H1 (cell line): Measurements from ENCODE around the gene AIF1L.

Experiments used
- EP300 ChIP-seq, 2 experiments: IDR thresholded peaks; 1 replicate in 1 of 2; 2 replicates in 1 of 2; pipeline ENCODE4 v1.6.1; 2011 to 2012; ENCODE audit warnings: low read depth in 2 of 2, low read length in 2 of 2, mild to moderate bottlenecking in 2 of 2, borderline replicate concordance in 1 of 2, inconsistent platforms in 1 of 2, moderate library complexity in 1 of 2
- GABPA ChIP-seq: IDR thresholded peaks from 2 replicates; pipeline ENCODE4 v1.6.1; 2011; ENCODE audit warnings: mild to moderate bottlenecking, low read length, moderate library complexity, borderline replicate concordance; ENCODE audit not compliant: insufficient read depth
- HDAC6 ChIP-seq: IDR thresholded peaks from one replicate; pipeline ENCODE4 v1.7.1; 2012; ENCODE audit warnings: low read depth, mild to moderate bottlenecking, inconsistent platforms, low read length, moderate library complexity
- JUND ChIP-seq: IDR thresholded peaks from 2 replicates; pipeline ENCODE4 v1.6.1; 2011; ENCODE audit warnings: mild to moderate bottlenecking, improper control_type of control experiment, low read length
- KDM1A ChIP-seq: fragments of 200-600, 300-600 bp; sonication (generic); IDR thresholded peaks from 2 replicates; pipeline ENCODE4 v1.7.1; 2016; ENCODE audit warnings: mild to moderate bottlenecking, low read length, borderline replicate concordance
- NANOG ChIP-seq: IDR thresholded peaks from 2 replicates; pipeline ENCODE4 v1.6.1; 2011; ENCODE audit warnings: low read length, low read depth, mild to moderate bottlenecking, inconsistent platforms; ENCODE audit not compliant: insufficient read depth, poor library complexity, severe bottlenecking
- POLR2A ChIP-seq, 2 experiments: IDR thresholded peaks; 1 replicate in 1 of 2; 2 replicates in 1 of 2; pipeline ENCODE4 v1.6.1; 2011; ENCODE audit warnings: low read depth in 2 of 2, low read length in 2 of 2, mild to moderate bottlenecking in 2 of 2; ENCODE audit errors: control extremely low read depth in 1 of 2
- POLR2AphosphoS5 ChIP-seq: IDR thresholded peaks from 2 replicates; pipeline ENCODE4 v1.6.1; 2011; ENCODE audit warnings: low read depth, low read length
- RAD21 ChIP-seq, 2 experiments: IDR thresholded peaks in 1 of 2; conservative IDR thresholded peaks in 1 of 2; 2 replicates each; pipeline ENCODE4 v1.6.1; 2011; ENCODE audit warnings: low read depth in 2 of 2, low read length in 2 of 2, improper control_type of control experiment in 1 of 2, inconsistent platforms in 1 of 2, mild to moderate bottlenecking in 1 of 2, moderate library complexity in 1 of 2
- SIRT6 ChIP-seq: IDR thresholded peaks from one replicate; pipeline ENCODE4 v1.7.1; 2012; ENCODE audit warnings: low read length, inconsistent platforms
- YY1 ChIP-seq: IDR thresholded peaks from 2 replicates; pipeline ENCODE4 v1.6.1; 2011; ENCODE audit warnings: low read depth, mild to moderate bottlenecking, low read length
- TF ChIP-seq, protein P1 (sequence below), 3 experiments: IDR thresholded peaks; 1 replicate in 2 of 3; 2 replicates in 1 of 3; pipeline versions ENCODE4 v1.5.1 to v1.6.1; 2011; ENCODE audit warnings: low read length in 3 of 3, mild to moderate bottlenecking in 3 of 3, inconsistent platforms in 2 of 3, low read depth in 1 of 3, moderate library complexity in 1 of 3; ENCODE audit not compliant: insufficient read depth in 1 of 3; ENCODE audit errors: control extremely low read depth in 1 of 3

- TF ChIP-seq, protein P1, sequence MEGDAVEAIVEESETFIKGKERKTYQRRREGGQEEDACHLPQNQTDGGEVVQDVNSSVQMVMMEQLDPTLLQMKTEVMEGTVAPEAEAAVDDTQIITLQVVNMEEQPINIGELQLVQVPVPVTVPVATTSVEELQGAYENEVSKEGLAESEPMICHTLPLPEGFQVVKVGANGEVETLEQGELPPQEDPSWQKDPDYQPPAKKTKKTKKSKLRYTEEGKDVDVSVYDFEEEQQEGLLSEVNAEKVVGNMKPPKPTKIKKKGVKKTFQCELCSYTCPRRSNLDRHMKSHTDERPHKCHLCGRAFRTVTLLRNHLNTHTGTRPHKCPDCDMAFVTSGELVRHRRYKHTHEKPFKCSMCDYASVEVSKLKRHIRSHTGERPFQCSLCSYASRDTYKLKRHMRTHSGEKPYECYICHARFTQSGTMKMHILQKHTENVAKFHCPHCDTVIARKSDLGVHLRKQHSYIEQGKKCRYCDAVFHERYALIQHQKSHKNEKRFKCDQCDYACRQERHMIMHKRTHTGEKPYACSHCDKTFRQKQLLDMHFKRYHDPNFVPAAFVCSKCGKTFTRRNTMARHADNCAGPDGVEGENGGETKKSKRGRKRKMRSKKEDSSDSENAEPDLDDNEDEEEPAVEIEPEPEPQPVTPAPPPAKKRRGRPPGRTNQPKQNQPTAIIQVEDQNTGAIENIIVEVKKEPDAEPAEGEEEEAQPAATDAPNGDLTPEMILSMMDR (IDR thresholded peaks at IDR 0.05; ENCODE audit: control extremely low read depth in 1 of 3, insufficient read depth in 1 of 3, low read depth in 1 of 3, low read length in 3 of 3), result no peak
- TF ChIP-seq RAD21 (IDR thresholded peaks at IDR 0.05 in 1 of 2, conservative IDR thresholded peaks at IDR 0.05 in 1 of 2; ENCODE audit: low read depth in 2 of 2, low read length in 2 of 2) (no peak), JUND (no peak), POLR2AphosphoS5 (no peak), GABPA (no peak), POLR2A (IDR thresholded peaks at IDR 0.05; ENCODE audit: control extremely low read depth in 1 of 2, low read depth in 2 of 2, low read length in 2 of 2) (no peak), NANOG (no peak), EP300 (IDR thresholded peaks at IDR 0.05; ENCODE audit: borderline replicate concordance in 1 of 2, low read depth in 2 of 2, low read length in 2 of 2) (no peak), KDM1A (no peak), SIRT6 (no peak), HDAC6 (no peak), YY1 (no peak)
Measured at GRCh38 chr9:131076347-131077195, 19.8 kb upstream of the AIF1L start.
